Esophagus muscularis mucosa (tissue), 3 donors: Measurements from ENCODE around the gene CYB561.

Experiments used
- CTCF ChIP-seq, 3 experiments: fragments of 200-600 bp in 2 of 3; fragments of 450-650 bp in 1 of 3; sonication (generic) in 2 of 3; IDR thresholded peaks; one replicate each; pipeline ENCODE4 v1.5.1; 2017 to 2019; ENCODE audit warnings: antibody characterized with exemption in 3 of 3, mild to moderate bottlenecking in 2 of 3, moderate library complexity in 1 of 3
- POLR2A ChIP-seq: fragments of 450-650 bp; IDR thresholded peaks from one replicate; pipeline ENCODE4 v1.6.1; 2017; ENCODE audit warnings: antibody characterized with exemption, moderate library complexity, mild to moderate bottlenecking, low read depth

- TF ChIP-seq CTCF (IDR thresholded peaks at IDR 0.05), result no peak
- no peak for TF ChIP-seq POLR2A
Observed at GRCh38 chr17:63434951-63435571, 11.0 kb downstream of the CYB561 start.
